ENCODE measurements around the gene CARMIL3.

CARMIL3 gene

GRCh38 chr14:24072436-24072835 is 20.6 kb downstream of the CARMIL3 start:
- no peak for TF ChIP-seq CTCF (conservative IDR thresholded peaks at IDR 0.05; ENCODE audit: low read depth, low read length)

GRCh38 chr14:24072881-24073877 is 21.4 kb downstream of the CARMIL3 start:
- no peak for DNase-seq (ENCODE audit: low read depth)
- TF ChIP-seq CTCF (conservative IDR thresholded peaks at IDR 0.05; ENCODE audit: low read depth, low read length): no peak
- no peak overlapping the region for H3K4me3 ChIP-seq (ENCODE audit: low read depth, low read length)

More at GRCh38 chr14:24072436-24072835, 20.6 kb downstream of the CARMIL3 start:
- H3K4me3 ChIP-seq (ENCODE audit: low read depth, low read length): no peak overlapping the region
- no peak for DNase-seq (ENCODE audit: low read depth)

GRCh38 chr14:24074625-24075484 is 23.0 kb downstream of the CARMIL3 start:
- no peak for DNase-seq (ENCODE audit: low read depth)
- no peak for TF ChIP-seq CTCF (conservative IDR thresholded peaks at IDR 0.05; ENCODE audit: low read depth, low read length)
- H3K4me3 ChIP-seq (ENCODE audit: low read depth, low read length): no peak overlapping the region

- no peak for TF ChIP-seq CTCF (conservative IDR thresholded peaks at IDR 0.05; ENCODE audit: low read depth, low read length)
- DNase-seq (ENCODE audit: low read depth): no peak
- H3K4me3 ChIP-seq (ENCODE audit: low read depth, low read length): no peak overlapping the region
These were observed 23.9 kb downstream of the CARMIL3 start for GRCh38 chr14:24075485-24076301.

- no peak for DNase-seq (ENCODE audit: low read depth)
- no peak overlapping the region for H3K4me3 ChIP-seq (ENCODE audit: low read depth, low read length)
- TF ChIP-seq CTCF (conservative IDR thresholded peaks at IDR 0.05; ENCODE audit: low read depth, low read length): no peak
These were observed 24.4 kb downstream of the CARMIL3 start for GRCh38 chr14:24076302-24076601.

GRCh38 chr14:24077086-24077485 is 25.3 kb downstream of the CARMIL3 start:
- H3K4me3 ChIP-seq (ENCODE audit: low read depth, low read length): no peak overlapping the region
- TF ChIP-seq CTCF (conservative IDR thresholded peaks at IDR 0.05; ENCODE audit: low read depth, low read length): no peak
- no peak for DNase-seq (ENCODE audit: low read depth)

Measured in choroid plexus epithelial cell (primary cell).